ENCODE data around the gene HIPK3.

The HIPK3 gene

DNA sequence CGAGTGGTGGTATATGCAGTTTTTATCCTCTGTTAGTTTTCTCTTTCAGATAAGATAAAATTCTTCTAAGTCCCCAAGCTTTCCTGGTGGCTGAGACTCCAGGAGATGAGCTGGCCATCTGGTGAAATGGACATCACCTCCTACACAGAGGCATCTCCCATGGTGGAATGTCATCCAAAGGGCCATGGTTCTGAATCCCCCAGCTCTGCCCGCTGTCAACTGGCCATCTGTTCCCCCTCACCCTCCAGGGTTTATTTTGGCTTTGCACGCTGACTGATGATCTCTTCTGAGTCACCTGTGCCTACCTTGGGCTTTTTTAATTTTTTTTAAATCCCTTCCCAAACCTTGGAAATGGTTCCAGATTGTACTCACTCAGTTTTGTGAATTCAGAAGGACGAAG is 142.2 kb downstream of the HIPK3 start:
- no peak for DNase-seq

DNA sequence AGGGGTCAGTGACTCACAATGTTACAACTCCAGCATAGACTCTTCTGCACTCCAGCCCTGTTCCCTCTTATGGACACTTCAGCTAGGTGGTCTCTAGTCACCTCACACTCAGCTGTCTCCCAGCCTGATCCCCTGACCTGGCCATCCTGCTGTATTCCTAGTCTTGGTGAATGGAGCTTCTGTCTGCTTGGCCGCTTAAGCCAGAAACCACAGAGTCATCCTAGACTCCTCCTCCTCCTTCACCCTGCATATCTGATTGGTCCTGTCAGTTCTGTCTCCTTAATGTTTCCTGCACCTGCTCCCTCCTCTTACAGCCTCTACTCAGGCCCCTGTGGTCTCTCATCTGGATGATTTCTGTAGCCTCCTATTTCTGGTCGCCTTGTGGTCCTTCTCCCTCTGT is 144.9 kb downstream of the HIPK3 start:
- no peak for DNase-seq

DNA sequence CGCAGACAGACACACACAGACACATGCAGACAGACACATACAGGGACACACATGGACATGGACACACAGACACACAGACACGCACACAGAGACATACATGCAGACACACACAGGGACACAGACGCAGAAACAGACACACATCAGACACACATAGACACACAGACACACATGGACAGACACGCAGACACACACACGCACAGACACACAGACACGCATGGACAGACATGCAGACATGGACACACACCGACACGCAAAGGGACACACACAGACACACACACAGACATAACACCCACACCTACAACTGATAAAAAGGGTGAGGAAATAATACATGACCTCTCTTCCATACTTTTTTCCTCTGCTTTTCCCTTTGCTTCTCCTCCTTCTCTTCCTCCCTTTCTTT is 146.2 kb downstream of the HIPK3 start:
- no peak for DNase-seq

DNA sequence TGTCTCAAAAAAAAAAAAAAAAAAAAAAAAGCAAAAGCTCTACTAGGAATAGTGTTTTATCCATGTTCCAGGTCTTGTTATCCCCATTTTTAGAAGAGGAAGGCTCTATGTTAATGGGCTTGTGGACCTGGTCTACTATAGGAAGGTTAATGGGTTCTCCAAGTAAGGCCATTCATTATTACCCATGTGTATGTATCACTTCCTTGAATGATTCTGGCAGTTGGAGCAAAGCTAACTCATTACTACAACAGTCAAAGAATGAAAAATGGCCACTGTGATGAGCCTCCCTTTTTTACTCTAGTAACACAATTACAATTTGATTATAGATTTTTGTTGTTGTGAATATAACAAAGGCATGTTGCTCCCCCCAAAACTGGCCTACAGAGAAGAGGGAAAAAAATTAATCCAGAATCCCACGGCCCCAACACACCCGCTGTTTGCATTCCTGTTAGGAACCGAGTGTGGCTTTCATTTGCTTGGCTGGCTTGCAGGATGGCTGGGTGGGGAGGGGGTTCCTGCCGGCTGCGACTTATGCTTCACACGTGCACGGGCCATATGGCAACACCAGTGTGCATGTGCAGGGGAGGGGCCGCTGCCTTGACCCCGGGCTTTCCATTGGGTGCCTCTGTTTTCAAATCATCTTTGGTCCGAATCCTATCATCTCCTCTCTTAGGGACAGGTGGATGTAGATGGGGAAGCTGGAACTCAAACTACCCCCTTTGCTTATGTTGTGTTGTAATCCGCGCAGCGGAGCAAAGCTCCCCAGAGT is 148.8 kb downstream of the HIPK3 start:
- DNase-seq = peak; percentile 30
